PFSK-1 (cell line): Measurements from ENCODE around the gene ANKS1B.

Experiments
- POLR2AphosphoS5 ChIP-seq: IDR thresholded peaks from 2 replicates; pipeline ENCODE4 v1.6.1; 2012; ENCODE audit warnings: low read depth, mild to moderate bottlenecking, control low read depth, low read length, moderate library complexity
- REST ChIP-seq, 2 experiments: IDR thresholded peaks; 2 replicates each; pipeline versions ENCODE4 v1.6.1 to v1.8.0; 2011 to 2012; ENCODE audit warnings: low read depth in 2 of 2, low read length in 2 of 2, control low read depth in 1 of 2, inconsistent platforms in 1 of 2, mild to moderate bottlenecking in 1 of 2, moderate library complexity in 1 of 2; ENCODE audit not compliant: insufficient read depth in 1 of 2
- SIN3A ChIP-seq: IDR thresholded peaks from 2 replicates; pipeline ENCODE4 v1.6.1; 2012; ENCODE audit warnings: mild to moderate bottlenecking, low read length, moderate library complexity, borderline replicate concordance; ENCODE audit not compliant: insufficient read depth
- TAF1 ChIP-seq: IDR thresholded peaks from 2 replicates; pipeline ENCODE4 v1.6.1; 2012; ENCODE audit warnings: low read length, control low read depth, borderline replicate concordance; ENCODE audit not compliant: insufficient read depth

- TF ChIP-seq POLR2AphosphoS5 = no peak
- TF ChIP-seq SIN3A = no peak
- TF ChIP-seq TAF1 = no peak
- TF ChIP-seq REST (IDR thresholded peaks at IDR 0.05; ENCODE audit: insufficient read depth in 1 of 2, low read depth in 2 of 2, low read length in 2 of 2) = no peak
Measured at GRCh38 chr12:98757455-98757854, 1227.3 kb downstream of the ANKS1B start.
